HG03103 (cell line): Measurements from ENCODE around the gene CFD.
"Not testable (repeated sequence)": the region's sequence is repeated elsewhere in the genome, so short reads cannot be mapped to it uniquely, and the experiment has no call there.

Source experiments
- ATAC-seq: cut with Tn5 transposase; IDR thresholded peaks from one replicate; pipeline ENCODE4 v1.9.1; 2021; ENCODE audit warnings: low read depth; ENCODE audit not compliant: unreplicated experiment

The CFD gene

GRCh38 chr19:852136-853013 is 7.1 kb upstream of the CFD start, which contains the start of gene ELANE:
ELANE (plus strand) TSS chr19:852303; CDS start chr19:852329, 26 bp downstream.
- no peak for ATAC-seq

- no peak for ATAC-seq
Observed at GRCh38 chr19:853014-853585, 6.4 kb upstream of the CFD start.

- ATAC-seq: not testable (repeated sequence)
Observed at GRCh38 chr19:853614-854220, 5.7 kb upstream of the CFD start.

GRCh38 chr19:854549-854948 is 4.9 kb upstream of the CFD start:
- no peak for ATAC-seq

GRCh38 chr19:855142-855541 is 4.3 kb upstream of the CFD start:
- no peak for ATAC-seq

GRCh38 chr19:855566-856120 is 3.8 kb upstream of the CFD start:
- no peak for ATAC-seq

- ATAC-seq: no peak
Observed at GRCh38 chr19:858284-858683, 1.2 kb upstream of the CFD start.

GRCh38 chr19:861141-861755 is 1.8 kb downstream of the CFD start:
- ATAC-seq: no peak

GRCh38 chr19:861756-862580 is 2.5 kb downstream of the CFD start:
- ATAC-seq: no peak

- no peak for ATAC-seq
Observed at GRCh38 chr19:862581-863314, 3.3 kb downstream of the CFD start.

GRCh38 chr19:863315-863620 is 3.8 kb downstream of the CFD start:
- no peak for ATAC-seq

- ATAC-seq: no peak
Observed at GRCh38 chr19:866769-867300, 7.4 kb downstream of the CFD start.

- ATAC-seq: no peak
Observed at GRCh38 chr19:867301-867793, 7.9 kb downstream of the CFD start.

GRCh38 chr19:867855-868457 is 8.5 kb downstream of the CFD start:
- no peak for ATAC-seq

- ATAC-seq: no peak
Observed at GRCh38 chr19:868458-869244, 9.2 kb downstream of the CFD start.

GRCh38 chr19:869245-870177 is 10.0 kb downstream of the CFD start:
- no peak for ATAC-seq

GRCh38 chr19:870314-870713 is 10.8 kb downstream of the CFD start:
- ATAC-seq: no peak
